Osteoblast (primary cell): ENCODE measurements around the gene EAF1. TPM values are rescaled to one million over a fixed set of nuclear protein-coding genes. Genes with fewer than 3 reads are reported as not detected.

ENCODE experiments used
- DNase-seq: peaks from one replicate; pipeline ENCODE4 v3.0.0; 2011; ENCODE audit warnings: low spot score, mixed read lengths; ENCODE audit not compliant: insufficient read length; ENCODE audit errors: missing footprints
- H2AFZ ChIP-seq: 2 replicates; pipeline ENCODE4 v1.6.0; 2011; ENCODE audit warnings: mild to moderate bottlenecking, low read length
- H3K27ac ChIP-seq: 2 replicates; pipeline ENCODE4 v1.5.1; 2011; ENCODE audit warnings: mild to moderate bottlenecking, low read depth, low read length, moderate library complexity
- H3K27me3 ChIP-seq: 2 replicates; pipeline ENCODE4 v1.6.0; 2012; ENCODE audit warnings: mild to moderate bottlenecking, control low read depth, inconsistent platforms, low read length, moderate library complexity; ENCODE audit not compliant: insufficient read depth
- H3K36me3 ChIP-seq: 2 replicates; pipeline ENCODE4 v1.5.1; 2011; ENCODE audit warnings: mild to moderate bottlenecking, low read length, control low read depth, moderate library complexity; ENCODE audit not compliant: insufficient read depth
- H3K4me1 ChIP-seq: 2 replicates; pipeline ENCODE4 v1.5.1; 2011; ENCODE audit warnings: mild to moderate bottlenecking, low read length, control low read depth, moderate library complexity; ENCODE audit not compliant: insufficient read depth
- H3K4me2 ChIP-seq: 2 replicates; pipeline ENCODE4 v1.6.0; 2011; ENCODE audit warnings: mild to moderate bottlenecking, low read length; ENCODE audit not compliant: insufficient read depth
- H3K4me3 ChIP-seq: fragments of 200-600 bp; sonication (generic); 3 replicates; pipeline ENCODE4 v1.5.1; 2012; ENCODE audit warnings: mild to moderate bottlenecking, low read length, inconsistent platforms; ENCODE audit not compliant: insufficient read depth
- H3K79me2 ChIP-seq: 2 replicates; pipeline ENCODE4 v1.6.0; 2012; ENCODE audit warnings: mild to moderate bottlenecking, low read length, control low read depth, inconsistent platforms; ENCODE audit not compliant: insufficient read depth
- H3K9me3 ChIP-seq: 2 replicates; pipeline ENCODE4 v1.5.1; 2011; ENCODE audit warnings: low read depth, low read length, control low read depth
- H4K20me1 ChIP-seq: 2 replicates; pipeline ENCODE4 v1.6.0; 2012; ENCODE audit warnings: mild to moderate bottlenecking, low read length, control low read depth; ENCODE audit not compliant: insufficient read depth
- CTCF ChIP-seq: IDR thresholded peaks from 2 replicates; pipeline ENCODE4 v1.5.1; 2011; ENCODE audit warnings: mild to moderate bottlenecking, low read depth, low read length, moderate library complexity; ENCODE audit errors: extremely low read depth
- total RNA-seq: library from RNA; depleted of rRNA; stranded (reverse); fragments of >200 nt; gene quantifications from 2 replicates; pipeline ENCODE4 v1.2.3, GENCODE V29; 2012

The EAF1 gene
- total RNA-seq, 1 donor, result 29.0 TPM

GRCh38 chr3:15420871-15421270 is 6.5 kb upstream of the EAF1 start:
- TF ChIP-seq CTCF, result no peak
- no peaks in the 10 kb centered on the region for H3K27me3 ChIP-seq
- peaks cover 24% of the 10 kb centered on the region for H3K36me3 ChIP-seq
- no peak for DNase-seq
- no peaks in the 10 kb centered on the region for H4K20me1 ChIP-seq
- H3K4me1 ChIP-seq, result peaks cover 4% of the 10 kb centered on the region
- H3K4me2 ChIP-seq, result no peak overlapping the region
- no peaks in the 10 kb centered on the region for H3K9me3 ChIP-seq
- no peak overlapping the region for H3K27ac ChIP-seq
- H2AFZ ChIP-seq, result no peak overlapping the region
- peaks cover 16% of the 10 kb centered on the region for H3K79me2 ChIP-seq
- no peak overlapping the region for H3K4me3 ChIP-seq

GRCh38 chr3:15426579-15427118 is 749 bp upstream of the EAF1 start:
- Histone ChIP-seq H3K9me3 (no peaks in the 10 kb centered on the region), H3K36me3 (peaks cover 26% of the 10 kb centered on the region), H3K4me1 (peaks cover 14% of the 10 kb centered on the region), H3K27me3 (no peaks in the 10 kb centered on the region), H3K4me3 (peak overlapping the region; percentile 99), H2AFZ (peak overlapping the region; percentile 99), H3K4me2 (peak overlapping the region; percentile 93), H3K79me2 (peaks cover 70% of the 10 kb centered on the region), H4K20me1 (peaks cover 21% of the 10 kb centered on the region), H3K27ac (peak overlapping the region; percentile 92)
- peak; percentile 39 for DNase-seq
- TF ChIP-seq CTCF, result no peak

GRCh38 chr3:15427981-15428380 is 583 bp downstream of the EAF1 start:
- Histone ChIP-seq H2AFZ (peak overlapping the region; percentile 99), H4K20me1 (peaks cover 25% of the 10 kb centered on the region), H3K4me3 (peak overlapping the region; percentile 99), H3K4me2 (peak overlapping the region; percentile 93), H3K9me3 (no peaks in the 10 kb centered on the region), H3K27me3 (no peaks in the 10 kb centered on the region), H3K36me3 (peaks cover 34% of the 10 kb centered on the region), H3K27ac (peak overlapping the region; percentile 92), H3K4me1 (peaks cover 14% of the 10 kb centered on the region), H3K79me2 (peaks cover 76% of the 10 kb centered on the region)
- no peak for TF ChIP-seq CTCF
- DNase-seq, result no peak

- H3K4me2 ChIP-seq, result peak overlapping the region; percentile 93
- no peaks in the 10 kb centered on the region for H3K27me3 ChIP-seq
- peak overlapping the region; percentile 92 for H3K27ac ChIP-seq
- H3K4me1 ChIP-seq, result peaks cover 14% of the 10 kb centered on the region
- peaks cover 29% of the 10 kb centered on the region for H4K20me1 ChIP-seq
- no peak overlapping the region for H2AFZ ChIP-seq
- H3K36me3 ChIP-seq, result peaks cover 36% of the 10 kb centered on the region
- TF ChIP-seq CTCF, result no peak
- H3K4me3 ChIP-seq, result peak overlapping the region; percentile 99
- no peaks in the 10 kb centered on the region for H3K9me3 ChIP-seq
- peaks cover 80% of the 10 kb centered on the region for H3K79me2 ChIP-seq
- DNase-seq, result peak; percentile 87
Measured at GRCh38 chr3:15428539-15428938, 1.1 kb downstream of the EAF1 start.
